OCI-LY1 (cell line): ENCODE measurements around the gene GALNT10.

Source experiments
- H2AFZ ChIP-seq: fragments of 200-600 bp; sonication (generic), shearing (Covaris generic); 2 replicates; pipeline ENCODE4 v1.6.0; 2014; ENCODE audit warnings: antibody characterized with exemption, mild to moderate bottlenecking, low read length
- H3F3A ChIP-seq: fragments of 200-600 bp; sonication (generic), shearing (Covaris generic); 2 replicates; pipeline ENCODE4 v1.6.0; 2014; ENCODE audit warnings: mild to moderate bottlenecking, antibody characterized with exemption, low read length, moderate library complexity; ENCODE audit not compliant: insufficient read depth
- H3K27ac ChIP-seq: fragments of 200-600 bp; sonication (generic); 2 replicates; pipeline ENCODE4 v1.5.1; 2014; ENCODE audit warnings: low read length, mixed run types, mild to moderate bottlenecking, low read depth; ENCODE audit not compliant: poor library complexity, severe bottlenecking
- H3K27me3 ChIP-seq: fragments of 200-600 bp; sonication (generic); 2 replicates; pipeline ENCODE4 v1.6.0; 2014; ENCODE audit warnings: antibody characterized with exemption, mild to moderate bottlenecking, low read length, moderate library complexity; ENCODE audit not compliant: insufficient read depth
- H3K36me3 ChIP-seq: fragments of 200-600 bp; sonication (generic); 2 replicates; pipeline ENCODE4 v1.6.1; 2014; ENCODE audit warnings: mild to moderate bottlenecking, antibody characterized with exemption, low read length, moderate library complexity, mixed read lengths; ENCODE audit not compliant: insufficient read depth
- H3K4me1 ChIP-seq: fragments of 200-600 bp; sonication (generic); 2 replicates; pipeline ENCODE4 v1.5.1; 2014; ENCODE audit warnings: mild to moderate bottlenecking, low read length, moderate library complexity; ENCODE audit not compliant: insufficient read depth, severe bottlenecking
- H3K4me2 ChIP-seq: fragments of 200-600 bp; sonication (generic), shearing (Covaris generic); 2 replicates; pipeline ENCODE4 v1.6.1; 2014; ENCODE audit warnings: low read length
- H3K4me3 ChIP-seq: fragments of 200-600 bp; sonication (generic); 2 replicates; pipeline ENCODE4 v1.5.1; 2014; ENCODE audit warnings: low read length, low read depth, mild to moderate bottlenecking, mixed read lengths; ENCODE audit not compliant: poor library complexity, severe bottlenecking
- H3K79me2 ChIP-seq: fragments of 200-600 bp; shearing (Covaris generic); 2 replicates; pipeline ENCODE4 v1.6.1; 2016; ENCODE audit warnings: mixed run types, low read length, mixed read lengths; ENCODE audit not compliant: insufficient read depth
- H3K9ac ChIP-seq: fragments of 200-600 bp; sonication (generic), shearing (Covaris generic); 2 replicates; pipeline ENCODE4 v1.6.1; 2014; ENCODE audit warnings: mild to moderate bottlenecking, low read length, mixed read lengths
- H3K9me2 ChIP-seq: fragments of 200-600 bp; sonication (generic), shearing (Covaris generic); 2 replicates; pipeline ENCODE4 v1.6.1; 2014; ENCODE audit warnings: low read depth, mild to moderate bottlenecking, low read length, mixed read lengths
- H3K9me3 ChIP-seq: fragments of 200-600 bp; shearing (Covaris generic); 2 replicates; pipeline ENCODE4 v1.6.1; 2014; ENCODE audit warnings: low read length, mixed read lengths
- H4K20me1 ChIP-seq: fragments of 200-600 bp; sonication (generic), shearing (Covaris generic); 2 replicates; pipeline ENCODE4 v1.6.0; 2016; ENCODE audit warnings: mild to moderate bottlenecking, low read length; ENCODE audit not compliant: insufficient read depth
- CTCF ChIP-seq: fragments of 200-600 bp; sonication (generic), shearing (Covaris generic); IDR thresholded peaks from 2 replicates; pipeline ENCODE4 v1.5.1; 2017; ENCODE audit warnings: mild to moderate bottlenecking, antibody characterized with exemption, low read length, moderate library complexity, mixed read lengths
- EZH2 ChIP-seq: fragments of 200-600 bp; sonication (generic), shearing (Covaris generic); IDR thresholded peaks from 2 replicates; pipeline ENCODE4 v1.8.0; 2017; ENCODE audit warnings: borderline replicate concordance, mixed run types, mild to moderate bottlenecking, antibody characterized with exemption, low read length, moderate library complexity, mixed read lengths

GALNT10 gene

GRCh38 chr5:154301726-154302125 is 111.2 kb downstream of the GALNT10 start:
- Histone ChIP-seq H3K4me3 (no peak overlapping the region), H3K4me2 (no peak overlapping the region), H3K36me3 (no peaks in the 10 kb centered on the region), H3K27me3 (no peaks in the 10 kb centered on the region), H3K9ac (no peak overlapping the region), H3F3A (no peaks in the 10 kb centered on the region), H3K27ac (no peak overlapping the region), H3K9me3 (no peaks in the 10 kb centered on the region), H2AFZ (no peak overlapping the region), H4K20me1 (no peaks in the 10 kb centered on the region), H3K79me2 (no peaks in the 10 kb centered on the region), H3K4me1 (no peaks in the 10 kb centered on the region), H3K9me2 (no peaks in the 10 kb centered on the region)
- TF ChIP-seq CTCF: no peak
- no peak for TF ChIP-seq EZH2

GRCh38 chr5:154302161-154302560 is 111.6 kb downstream of the GALNT10 start:
- Histone ChIP-seq H3K4me2 (no peak overlapping the region), H3K36me3 (no peaks in the 10 kb centered on the region), H3K9me3 (no peaks in the 10 kb centered on the region), H3K4me1 (no peaks in the 10 kb centered on the region), H3F3A (no peaks in the 10 kb centered on the region), H3K27me3 (no peaks in the 10 kb centered on the region), H3K27ac (no peak overlapping the region), H3K9me2 (no peaks in the 10 kb centered on the region), H3K9ac (no peak overlapping the region), H4K20me1 (no peaks in the 10 kb centered on the region), H3K4me3 (no peak overlapping the region), H3K79me2 (no peaks in the 10 kb centered on the region), H2AFZ (no peak overlapping the region)
- TF ChIP-seq CTCF (no peak), EZH2 (no peak)

- H3K27ac ChIP-seq: no peak overlapping the region
- no peaks in the 10 kb centered on the region for H3K9me2 ChIP-seq
- no peaks in the 10 kb centered on the region for H3K9me3 ChIP-seq
- H3K4me1 ChIP-seq: no peaks in the 10 kb centered on the region
- no peak overlapping the region for H3K4me2 ChIP-seq
- TF ChIP-seq EZH2: no peak
- no peaks in the 10 kb centered on the region for H3K27me3 ChIP-seq
- H4K20me1 ChIP-seq: no peaks in the 10 kb centered on the region
- no peaks in the 10 kb centered on the region for H3K79me2 ChIP-seq
- H3F3A ChIP-seq: no peaks in the 10 kb centered on the region
- no peak overlapping the region for H2AFZ ChIP-seq
- no peaks in the 10 kb centered on the region for H3K36me3 ChIP-seq
- H3K4me3 ChIP-seq: no peak overlapping the region
- H3K9ac ChIP-seq: no peak overlapping the region
Measured at GRCh38 chr5:154303133-154303532, 112.6 kb downstream of the GALNT10 start.

GRCh38 chr5:154308443-154309370 is 118.2 kb downstream of the GALNT10 start:
- no peaks in the 10 kb centered on the region for H4K20me1 ChIP-seq
- no peak overlapping the region for H3K4me2 ChIP-seq
- H3K36me3 ChIP-seq: no peaks in the 10 kb centered on the region
- no peaks in the 10 kb centered on the region for H3K27me3 ChIP-seq
- no peak overlapping the region for H3K4me3 ChIP-seq
- H3F3A ChIP-seq: no peaks in the 10 kb centered on the region
- no peaks in the 10 kb centered on the region for H3K9me3 ChIP-seq
- TF ChIP-seq CTCF (no peak), EZH2 (no peak)
- H3K79me2 ChIP-seq: no peaks in the 10 kb centered on the region
- H2AFZ ChIP-seq: no peak overlapping the region
- H3K9ac ChIP-seq: no peak overlapping the region
- H3K4me1 ChIP-seq: no peaks in the 10 kb centered on the region
- no peak overlapping the region for H3K27ac ChIP-seq
- H3K9me2 ChIP-seq: no peaks in the 10 kb centered on the region
